Measurements from ENCODE around the gene PNPLA6.

PNPLA6 gene

GRCh38 chr19:7515645-7516151 lies 19.8 kb upstream of the PNPLA6 start, which contains the start of gene ZNF358:
Gene ZNF358 (plus strand): TSS chr19:7516103. CDS start chr19:7519243, 3,140 bp downstream.
- DNase-seq, result peak; percentile 78

- DNase-seq, result no peak
These were observed 19.2 kb upstream of the PNPLA6 start for GRCh38 chr19:7516333-7516732.

GRCh38 chr19:7516878-7517277 lies 18.6 kb upstream of the PNPLA6 start:
- no peak for DNase-seq

- no peak for DNase-seq
These were observed 16.0 kb upstream of the PNPLA6 start for GRCh38 chr19:7519361-7520130.

- no peak for DNase-seq
These were observed 15.1 kb upstream of the PNPLA6 start for GRCh38 chr19:7520131-7521051.

GRCh38 chr19:7521551-7522071 lies 13.9 kb upstream of the PNPLA6 start:
- DNase-seq, result no peak

- DNase-seq, result peak; percentile 96
These were observed 13.2 kb upstream of the PNPLA6 start, which contains the start of gene MCOLN1 for GRCh38 chr19:7522072-7522922. Gene MCOLN1 (plus strand): TSS chr19:7522624. CDS start chr19:7522751, 127 bp downstream.

GRCh38 chr19:7522923-7523667 lies 12.4 kb upstream of the PNPLA6 start:
- no peak for DNase-seq

- DNase-seq, result no peak
These were observed 11.0 kb upstream of the PNPLA6 start for GRCh38 chr19:7524523-7524922.

GRCh38 chr19:7524992-7525739 lies 10.4 kb upstream of the PNPLA6 start:
- no peak for DNase-seq

GRCh38 chr19:7526059-7526929 lies 9.2 kb upstream of the PNPLA6 start:
- DNase-seq, result no peak

- no peak for DNase-seq
These were observed 7.9 kb upstream of the PNPLA6 start for GRCh38 chr19:7527516-7528191.

- DNase-seq, result no peak
These were observed 7.4 kb upstream of the PNPLA6 start for GRCh38 chr19:7528192-7528519.

GRCh38 chr19:7528522-7529245 lies 6.8 kb upstream of the PNPLA6 start:
- DNase-seq, result no peak

- no peak for DNase-seq
These were observed 6.3 kb upstream of the PNPLA6 start for GRCh38 chr19:7529246-7529600.

GRCh38 chr19:7529610-7530490 lies 5.7 kb upstream of the PNPLA6 start:
- DNase-seq, result no peak

- DNase-seq, result peak; percentile 66
These were observed 2.1 kb upstream of the PNPLA6 start for GRCh38 chr19:7533281-7533885.
